Loucy (cell line): ENCODE measurements around the gene BCAS3.

Experiments used
- H2AFZ ChIP-seq: fragments of 200-600 bp; sonication (generic); 2 replicates; pipeline ENCODE4 v1.6.0; 2016; ENCODE audit warnings: antibody characterized with exemption, mild to moderate bottlenecking, low read length, moderate library complexity
- H3F3A ChIP-seq: fragments of 200-600 bp; 2 replicates; pipeline ENCODE4 v1.6.0; 2016; ENCODE audit warnings: antibody characterized with exemption, low read depth, mild to moderate bottlenecking
- H3K27me3 ChIP-seq: fragments of 200-600 bp; sonication (generic); 2 replicates; pipeline ENCODE4 v1.6.1; 2014; ENCODE audit warnings: low read length, mild to moderate bottlenecking; ENCODE audit not compliant: insufficient read depth, poor library complexity, severe bottlenecking
- H3K36me3 ChIP-seq: fragments of 200-600 bp; sonication (generic); 2 replicates; pipeline ENCODE4 v1.6.1; 2016; ENCODE audit warnings: low read length; ENCODE audit not compliant: insufficient read depth
- H3K4me1 ChIP-seq: fragments of 200-600 bp; sonication (generic); 2 replicates; pipeline ENCODE4 v1.5.1; 2014; ENCODE audit warnings: low read length, mild to moderate bottlenecking; ENCODE audit not compliant: insufficient read depth, poor library complexity, severe bottlenecking
- H3K4me2 ChIP-seq: fragments of 200-600 bp; sonication (generic); 2 replicates; pipeline ENCODE4 v1.6.0; 2014; ENCODE audit warnings: antibody characterized with exemption, low read length, low read depth, mild to moderate bottlenecking; ENCODE audit not compliant: poor library complexity, severe bottlenecking
- H3K4me3 ChIP-seq: fragments of 200-600 bp; sonication (generic); 2 replicates; pipeline ENCODE4 v1.5.1; 2014; ENCODE audit warnings: low read length, mild to moderate bottlenecking, mixed read lengths; ENCODE audit not compliant: poor library complexity, severe bottlenecking
- H3K79me2 ChIP-seq: fragments of 200-600 bp; sonication (generic); 2 replicates; pipeline ENCODE4 v1.6.1; 2014; ENCODE audit warnings: low read length; ENCODE audit not compliant: insufficient read depth
- H3K9ac ChIP-seq: fragments of 200-600 bp; sonication (generic); 2 replicates; pipeline ENCODE4 v1.6.0; 2014; ENCODE audit warnings: mild to moderate bottlenecking, low read depth, low read length, moderate library complexity; ENCODE audit not compliant: poor library complexity, severe bottlenecking
- H3K9me2 ChIP-seq: fragments of 200-600 bp; sonication (generic); replicated peaks from 2 replicates; pipeline ENCODE4 v1.6.1; 2016; ENCODE audit warnings: low read depth, low read length, mixed read lengths
- H3K9me3 ChIP-seq: fragments of 200-600 bp; sonication (generic); 2 replicates; pipeline ENCODE4 v1.6.1; 2014; ENCODE audit warnings: mild to moderate bottlenecking, antibody characterized with exemption, low read length, low read depth; ENCODE audit not compliant: insufficient read depth
- H4K20me1 ChIP-seq: fragments of 200-600 bp; sonication (generic); 2 replicates; pipeline ENCODE4 v1.6.0; 2014; ENCODE audit warnings: antibody characterized with exemption, low read length, mild to moderate bottlenecking; ENCODE audit not compliant: insufficient read depth, poor library complexity, severe bottlenecking
- EZH2phosphoT487 ChIP-seq: fragments of 200-600 bp; IDR thresholded peaks from 2 replicates; pipeline ENCODE4 v1.6.1; 2018; ENCODE audit warnings: antibody characterized with exemption, mild to moderate bottlenecking, moderate library complexity, borderline replicate concordance
- TF ChIP-seq, protein P1 (sequence below): fragments of 200-600 bp; sonication (generic); conservative IDR thresholded peaks from 2 replicates; pipeline ENCODE4 v1.5.1; 2014; ENCODE audit warnings: mild to moderate bottlenecking, antibody characterized with exemption, low read length

Gene BCAS3

DNA sequence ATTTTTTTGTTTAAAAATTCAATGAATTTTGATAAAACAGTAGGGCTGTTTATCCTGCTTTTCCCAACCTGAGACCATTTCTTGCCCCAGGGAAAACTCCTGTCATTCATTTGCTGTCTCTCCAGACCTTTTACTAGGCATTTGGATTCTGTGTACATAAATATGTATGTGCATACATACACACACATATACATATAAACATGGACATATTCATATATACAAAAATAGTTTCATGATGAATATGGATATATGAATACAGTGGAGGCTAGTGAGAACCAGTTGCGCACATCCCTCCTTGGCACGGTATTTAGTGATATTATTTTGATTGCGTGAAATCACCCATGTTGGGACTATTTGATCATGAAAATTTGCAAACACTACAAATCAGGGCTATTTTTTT is 269.9 kb downstream of the BCAS3 start:
- Histone ChIP-seq H3K79me2 (no peaks in the 10 kb centered on the region), H3K9ac (no peak overlapping the region), H4K20me1 (no peaks in the 10 kb centered on the region), H3K27me3 (no peaks in the 10 kb centered on the region), H3K9me2 (no peaks in the 10 kb centered on the region), H3K4me1 (no peaks in the 10 kb centered on the region), H3K9me3 (no peaks in the 10 kb centered on the region), H3K4me3 (no peak overlapping the region), H3K4me2 (no peak overlapping the region), H2AFZ (no peak overlapping the region), H3K36me3 (no peaks in the 10 kb centered on the region), H3F3A (no peaks in the 10 kb centered on the region)
- TF ChIP-seq, protein P1, sequence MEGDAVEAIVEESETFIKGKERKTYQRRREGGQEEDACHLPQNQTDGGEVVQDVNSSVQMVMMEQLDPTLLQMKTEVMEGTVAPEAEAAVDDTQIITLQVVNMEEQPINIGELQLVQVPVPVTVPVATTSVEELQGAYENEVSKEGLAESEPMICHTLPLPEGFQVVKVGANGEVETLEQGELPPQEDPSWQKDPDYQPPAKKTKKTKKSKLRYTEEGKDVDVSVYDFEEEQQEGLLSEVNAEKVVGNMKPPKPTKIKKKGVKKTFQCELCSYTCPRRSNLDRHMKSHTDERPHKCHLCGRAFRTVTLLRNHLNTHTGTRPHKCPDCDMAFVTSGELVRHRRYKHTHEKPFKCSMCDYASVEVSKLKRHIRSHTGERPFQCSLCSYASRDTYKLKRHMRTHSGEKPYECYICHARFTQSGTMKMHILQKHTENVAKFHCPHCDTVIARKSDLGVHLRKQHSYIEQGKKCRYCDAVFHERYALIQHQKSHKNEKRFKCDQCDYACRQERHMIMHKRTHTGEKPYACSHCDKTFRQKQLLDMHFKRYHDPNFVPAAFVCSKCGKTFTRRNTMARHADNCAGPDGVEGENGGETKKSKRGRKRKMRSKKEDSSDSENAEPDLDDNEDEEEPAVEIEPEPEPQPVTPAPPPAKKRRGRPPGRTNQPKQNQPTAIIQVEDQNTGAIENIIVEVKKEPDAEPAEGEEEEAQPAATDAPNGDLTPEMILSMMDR, result no peak
- TF ChIP-seq EZH2phosphoT487, result no peak

GRCh38 chr17:60952747-60953146 is 275.1 kb downstream of the BCAS3 start:
- Histone ChIP-seq H3K9ac (no peak overlapping the region), H3K9me2 (no peaks in the 10 kb centered on the region), H3K4me1 (no peaks in the 10 kb centered on the region), H3F3A (no peaks in the 10 kb centered on the region), H3K4me3 (no peak overlapping the region), H4K20me1 (no peaks in the 10 kb centered on the region), H3K27me3 (no peaks in the 10 kb centered on the region), H2AFZ (no peak overlapping the region), H3K4me2 (no peak overlapping the region), H3K79me2 (no peaks in the 10 kb centered on the region), H3K36me3 (no peaks in the 10 kb centered on the region), H3K9me3 (no peaks in the 10 kb centered on the region)
- TF ChIP-seq EZH2phosphoT487, result no peak
- TF ChIP-seq, protein P1, result no peak

- Histone ChIP-seq H2AFZ (no peak overlapping the region), H3K79me2 (no peaks in the 10 kb centered on the region), H4K20me1 (no peaks in the 10 kb centered on the region), H3K4me3 (no peak overlapping the region), H3K9me2 (no peaks in the 10 kb centered on the region), H3K27me3 (no peaks in the 10 kb centered on the region), H3K36me3 (no peaks in the 10 kb centered on the region), H3K4me2 (no peak overlapping the region), H3K9ac (no peak overlapping the region), H3K9me3 (peaks cover 8% of the 10 kb centered on the region; the same call in 1 of the 2 replicates), H3F3A (no peaks in the 10 kb centered on the region), H3K4me1 (peaks cover 9% of the 10 kb centered on the region)
- TF ChIP-seq, protein P1, result no peak
- no peak for TF ChIP-seq EZH2phosphoT487
Measured at GRCh38 chr17:60959011-60959410, 281.4 kb downstream of the BCAS3 start.
